ENCODE data around the gene HPS1.

The HPS1 gene

DNA sequence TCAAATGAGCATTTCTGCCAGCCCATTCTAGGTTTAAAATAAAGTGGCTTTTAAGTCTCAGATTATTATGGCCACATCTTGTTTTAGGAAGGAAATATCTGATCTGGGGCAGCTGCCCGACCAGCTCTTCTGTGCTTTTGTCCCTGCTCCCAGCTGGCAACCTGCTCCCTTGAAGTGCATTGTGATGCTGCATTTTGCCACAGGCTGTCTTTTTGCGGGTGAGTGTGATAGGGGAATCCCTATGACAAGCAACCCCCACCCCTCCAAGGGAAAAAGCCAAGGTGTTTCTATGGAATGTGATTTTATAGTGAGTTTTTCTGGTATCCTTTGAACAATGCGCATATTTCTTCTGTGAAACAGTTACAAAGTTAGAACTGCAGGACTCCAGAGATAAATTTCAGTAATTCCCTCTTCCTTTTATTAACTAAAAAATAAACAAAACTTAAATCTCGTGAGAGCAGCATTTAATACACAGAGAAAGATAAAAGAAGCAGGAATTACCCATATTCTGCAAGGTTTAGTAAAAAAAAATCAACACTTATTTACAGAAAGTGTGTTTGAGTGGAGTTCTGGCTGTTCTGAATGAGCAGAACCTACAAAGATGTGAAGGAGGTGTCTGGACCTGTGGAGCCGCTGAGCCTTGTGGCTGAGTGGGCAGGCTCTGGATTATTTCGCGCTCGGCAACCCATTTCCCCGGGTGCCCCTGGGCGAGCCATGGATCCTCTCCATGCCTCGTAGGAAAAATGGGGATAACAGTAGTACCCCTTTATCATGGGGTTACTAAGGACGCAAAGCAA lies 10.1 kb upstream of the HPS1 start:
- Mint-ChIP-seq H3K27me3 (ENCODE audit: low read depth) (peaks cover 20% of the 10 kb centered on the region), H3K9me3 (no peaks in the 10 kb centered on the region), H3K4me3 (no peak overlapping the region)

DNA sequence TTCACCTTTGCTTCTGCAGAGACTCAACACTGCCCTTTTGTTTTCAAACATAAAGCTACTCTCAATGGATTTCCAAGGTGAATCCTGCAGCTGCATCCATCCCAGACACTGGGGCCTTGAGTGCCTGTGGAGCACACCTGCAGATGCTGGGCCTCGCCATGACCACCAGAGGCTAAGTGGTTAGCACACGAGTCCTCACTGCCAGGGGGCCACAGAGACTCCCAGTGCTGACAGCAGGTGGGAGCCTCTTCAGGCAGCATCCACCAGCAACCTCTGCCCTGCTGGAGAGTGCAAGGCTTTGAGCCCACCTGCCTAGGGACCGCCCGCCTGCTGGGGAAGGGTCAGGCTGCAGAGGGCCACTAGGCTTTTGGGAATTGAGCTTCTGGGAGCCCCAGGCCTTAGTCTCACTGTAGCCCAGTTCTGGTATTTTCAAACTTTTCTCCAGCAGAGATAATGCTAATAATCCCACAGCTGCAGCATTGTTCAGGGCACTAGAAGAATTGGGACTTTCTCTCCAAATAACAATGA lies 9.4 kb upstream of the HPS1 start:
- H3K27ac Mint-ChIP-seq, result no peak overlapping the region
- peaks cover 24% of the 10 kb centered on the region for H3K27me3 Mint-ChIP-seq (ENCODE audit: low read depth)
- no peaks in the 10 kb centered on the region for H3K4me1 Mint-ChIP-seq (ENCODE audit: low read depth)
- no peaks in the 10 kb centered on the region for H3K9me3 Mint-ChIP-seq
- H3K4me3 Mint-ChIP-seq, result no peak overlapping the region
- no peaks in the 10 kb centered on the region for H3K36me3 Mint-ChIP-seq (ENCODE audit: low read depth)
- DNase-seq (ENCODE audit: low spot score), result no peak

More for the DNA sequence above, 10.1 kb upstream of the HPS1 start:
- DNase-seq (ENCODE audit: low spot score), result no peak
- no peaks in the 10 kb centered on the region for H3K4me1 Mint-ChIP-seq (ENCODE audit: low read depth)
- H3K36me3 Mint-ChIP-seq (ENCODE audit: low read depth), result no peaks in the 10 kb centered on the region
- H3K27ac Mint-ChIP-seq, result no peak overlapping the region

DNA sequence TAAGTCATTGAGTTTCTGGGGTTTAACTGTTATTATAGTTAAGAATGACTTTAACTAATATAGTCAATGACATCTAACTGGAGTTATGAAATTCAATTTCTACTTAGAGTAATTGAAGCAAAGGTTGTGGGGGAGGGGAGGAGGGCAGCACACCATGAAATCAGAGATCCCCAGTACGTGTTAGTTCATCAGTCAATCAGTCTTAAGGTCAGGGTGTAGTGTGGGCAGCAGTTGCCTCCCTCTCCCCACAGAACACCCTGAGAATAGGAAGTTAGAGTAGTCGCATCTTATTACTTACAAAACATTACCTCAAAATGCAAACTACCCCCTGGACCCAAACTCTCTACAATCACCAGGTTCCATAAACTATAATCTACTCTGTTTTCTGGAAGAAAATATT lies 7.0 kb upstream of the HPS1 start:
- no peaks in the 10 kb centered on the region for H3K9me3 Mint-ChIP-seq
- no peak for DNase-seq (ENCODE audit: low spot score)
- H3K4me1 Mint-ChIP-seq (ENCODE audit: low read depth), result no peaks in the 10 kb centered on the region
- H3K4me3 Mint-ChIP-seq, result no peak overlapping the region
- H3K27ac Mint-ChIP-seq, result no peak overlapping the region
- peaks cover 37% of the 10 kb centered on the region for H3K27me3 Mint-ChIP-seq (ENCODE audit: low read depth)
- no peaks in the 10 kb centered on the region for H3K36me3 Mint-ChIP-seq (ENCODE audit: low read depth)

DNA sequence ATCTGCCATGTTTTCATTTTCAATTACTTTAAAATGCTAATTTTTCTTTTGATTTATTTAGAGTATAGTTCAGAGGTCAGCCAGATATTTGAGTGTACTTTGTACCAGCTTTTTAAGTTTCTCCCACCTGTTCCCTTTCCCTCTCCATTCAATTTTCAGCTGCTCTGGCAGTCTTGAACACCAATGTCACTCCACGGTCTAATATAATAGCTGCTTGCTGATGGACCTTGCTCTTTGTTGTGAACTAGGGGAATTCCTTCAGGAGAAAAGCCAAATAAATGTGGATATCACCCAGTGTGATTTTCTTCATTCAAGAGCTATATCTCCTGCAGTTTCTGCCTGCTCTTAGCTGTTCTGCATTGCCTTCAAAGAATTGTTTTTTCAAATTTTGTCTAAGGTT lies 3.9 kb upstream of the HPS1 start:
- peaks cover 28% of the 10 kb centered on the region for H3K27me3 Mint-ChIP-seq (ENCODE audit: low read depth)
- H3K4me1 Mint-ChIP-seq (ENCODE audit: low read depth), result peaks cover 3% of the 10 kb centered on the region
- no peaks in the 10 kb centered on the region for H3K36me3 Mint-ChIP-seq (ENCODE audit: low read depth)
- no peak overlapping the region for H3K27ac Mint-ChIP-seq
- no peaks in the 10 kb centered on the region for H3K9me3 Mint-ChIP-seq
- DNase-seq (ENCODE audit: low spot score), result no peak
- H3K4me3 Mint-ChIP-seq, result no peak overlapping the region

DNA sequence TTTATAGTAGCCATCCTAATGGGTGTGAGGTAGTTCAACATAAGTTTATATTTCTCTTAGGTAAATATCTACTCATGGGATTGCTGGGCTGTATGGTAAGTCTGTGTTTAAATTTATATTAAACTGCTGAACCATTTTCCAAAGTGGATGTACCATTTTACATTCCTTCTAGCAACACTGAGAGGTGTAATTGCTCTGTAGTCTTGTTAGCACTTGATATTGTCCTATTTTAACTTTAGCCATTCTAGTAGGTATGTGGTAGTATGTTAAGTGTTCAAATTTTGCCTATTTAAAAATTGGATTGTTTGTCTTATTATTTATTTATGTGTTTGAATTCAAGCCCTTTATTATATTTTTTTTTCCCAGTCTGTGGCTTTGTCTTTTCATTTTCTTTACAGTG lies 2.6 kb upstream of the HPS1 start:
- Mint-ChIP-seq H3K9me3 (no peaks in the 10 kb centered on the region), H3K27ac (no peak overlapping the region), H3K4me3 (no peak overlapping the region)

DNA sequence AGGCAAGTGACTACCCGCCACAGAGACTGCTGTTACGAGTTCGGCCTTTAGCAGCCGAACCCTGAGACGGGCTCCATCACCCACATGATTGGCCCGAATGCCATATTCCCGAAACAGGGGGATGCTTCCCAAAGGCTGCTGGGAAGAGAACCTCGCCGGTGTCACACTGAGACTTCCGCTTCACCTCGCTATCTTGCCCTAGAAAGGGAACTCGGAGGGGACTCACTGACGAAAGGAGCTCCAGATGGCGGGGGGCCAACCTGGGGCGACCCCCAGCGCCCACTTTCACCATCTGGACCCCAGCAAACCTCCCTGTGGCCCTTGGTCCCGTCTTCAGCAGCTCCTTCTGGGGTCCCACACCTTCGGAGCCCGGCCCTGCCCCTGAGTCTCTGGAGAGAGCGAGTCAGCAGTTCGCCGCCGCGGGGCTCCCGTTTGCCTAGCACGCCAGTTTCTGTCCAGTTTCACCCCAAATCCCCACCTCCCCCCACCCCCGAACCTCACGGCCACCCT lies 529 bp downstream of the HPS1 start:
- Mint-ChIP-seq H3K27ac (peak overlapping the region; percentile 90), H3K4me3 (peak overlapping the region; percentile 95), H3K4me1 (ENCODE audit: low read depth) (peaks cover 23% of the 10 kb centered on the region), H3K27me3 (ENCODE audit: low read depth) (peaks cover 16% of the 10 kb centered on the region), H3K36me3 (ENCODE audit: low read depth) (peaks cover 24% of the 10 kb centered on the region), H3K9me3 (no peaks in the 10 kb centered on the region)
- DNase-seq (ENCODE audit: low spot score), result peak; percentile 19

More for the DNA sequence above, 2.6 kb upstream of the HPS1 start:
- Mint-ChIP-seq H3K36me3 (ENCODE audit: low read depth) (peaks cover 7% of the 10 kb centered on the region), H3K27me3 (ENCODE audit: low read depth) (peaks cover 28% of the 10 kb centered on the region), H3K4me1 (ENCODE audit: low read depth) (peaks cover 12% of the 10 kb centered on the region)
- no peak for DNase-seq (ENCODE audit: low spot score)

DNA sequence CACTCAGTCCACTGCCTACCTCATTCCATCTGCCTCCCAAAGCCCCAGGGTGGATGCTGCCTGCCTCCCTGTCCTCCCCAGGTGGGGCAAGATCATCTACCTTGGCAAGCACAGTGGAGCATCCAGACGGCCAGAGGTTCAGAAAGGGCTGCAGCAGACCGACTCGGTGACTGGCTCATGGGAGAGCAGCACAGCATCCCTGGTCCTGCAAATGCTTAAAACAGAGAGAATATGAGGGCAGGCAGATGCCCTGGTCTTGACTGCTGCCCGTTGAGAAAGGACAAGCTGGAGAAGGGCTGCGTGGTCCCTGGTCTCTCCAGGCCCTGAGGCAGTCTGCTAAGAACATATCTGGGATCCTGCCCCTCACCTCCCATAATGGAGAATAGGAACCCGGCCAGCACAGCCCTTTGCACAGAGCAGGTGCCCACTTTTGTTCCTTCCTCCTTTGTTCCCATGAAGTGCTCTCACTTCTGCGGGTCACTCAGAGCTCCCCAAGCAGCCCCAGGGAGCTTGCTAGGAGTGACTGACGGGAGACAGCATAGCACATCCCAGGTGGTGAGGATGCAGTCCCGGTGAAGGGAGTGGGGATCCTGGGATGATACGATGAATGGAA lies 1.4 kb downstream of the HPS1 start:
- Mint-ChIP-seq H3K4me1 (ENCODE audit: low read depth) (peaks cover 24% of the 10 kb centered on the region), H3K36me3 (ENCODE audit: low read depth) (peaks cover 30% of the 10 kb centered on the region), H3K9me3 (no peaks in the 10 kb centered on the region), H3K4me3 (peak overlapping the region; percentile 95), H3K27me3 (ENCODE audit: low read depth) (peaks cover 9% of the 10 kb centered on the region), H3K27ac (peak overlapping the region; percentile 90)
- no peak for DNase-seq (ENCODE audit: low spot score)

DNA sequence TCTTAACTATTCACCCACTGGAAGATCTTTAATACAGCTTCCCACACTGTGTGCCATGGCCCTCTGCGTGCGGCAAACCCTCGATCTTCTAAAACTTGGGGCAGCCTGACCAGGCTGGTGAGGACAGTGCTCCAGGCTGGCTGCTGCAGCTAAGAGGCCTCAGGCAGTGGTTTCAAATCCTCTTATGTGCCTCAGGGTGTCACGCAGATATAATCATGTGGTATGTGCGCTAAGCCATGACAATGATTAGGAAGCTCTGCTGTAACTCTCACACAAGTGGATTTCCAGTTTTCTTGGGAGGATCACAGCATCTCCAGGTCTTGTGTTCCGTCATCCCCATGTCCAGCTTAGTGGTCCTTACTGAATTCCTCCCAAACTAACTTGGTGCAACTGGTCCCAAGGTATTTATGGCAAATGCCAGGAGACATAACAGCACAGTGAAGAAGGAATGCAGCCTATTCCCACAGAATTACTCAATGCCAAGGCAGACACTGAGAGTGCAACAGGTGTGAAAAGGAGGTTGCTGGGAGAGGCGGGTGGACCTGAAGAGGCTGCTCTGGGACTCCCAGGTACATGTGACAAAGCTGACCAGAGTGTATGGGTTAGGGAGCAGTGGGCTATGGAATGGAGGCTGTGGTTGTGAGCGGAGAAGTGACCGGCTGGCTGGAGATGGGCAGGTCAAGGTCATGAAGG lies 2.3 kb downstream of the HPS1 start:
- peaks cover 38% of the 10 kb centered on the region for H3K36me3 Mint-ChIP-seq (ENCODE audit: low read depth)
- H3K4me3 Mint-ChIP-seq, result peak overlapping the region; percentile 95
- H3K27me3 Mint-ChIP-seq (ENCODE audit: low read depth), result peaks cover 4% of the 10 kb centered on the region
- peaks cover 25% of the 10 kb centered on the region for H3K4me1 Mint-ChIP-seq (ENCODE audit: low read depth)
- no peak for DNase-seq (ENCODE audit: low spot score)
- H3K27ac Mint-ChIP-seq, result peak overlapping the region; percentile 9
- H3K9me3 Mint-ChIP-seq, result peaks cover 3% of the 10 kb centered on the region

DNA sequence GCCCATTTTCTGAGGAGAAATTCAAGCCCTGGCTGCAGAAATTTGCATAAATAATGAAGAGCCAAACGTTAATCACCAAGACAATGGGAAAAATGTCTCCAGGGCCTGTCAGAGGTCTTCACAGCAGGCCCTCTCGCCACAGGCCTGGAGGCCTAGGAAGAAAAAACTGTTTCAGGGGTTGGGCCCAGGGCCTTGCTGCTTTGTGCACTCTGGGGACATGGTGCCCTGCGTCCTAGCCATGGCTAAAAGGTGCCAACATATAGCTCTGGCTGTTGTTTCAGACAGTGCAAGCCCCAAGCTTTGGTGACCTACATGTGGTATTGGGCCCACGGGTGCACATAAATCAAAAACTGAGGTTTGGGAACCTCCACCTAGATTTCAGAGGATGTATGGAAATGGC lies 8.0 kb downstream of the HPS1 start:
- peaks cover 73% of the 10 kb centered on the region for H3K36me3 Mint-ChIP-seq (ENCODE audit: low read depth)
- H3K27ac Mint-ChIP-seq, result no peak overlapping the region
- no peak for DNase-seq (ENCODE audit: low spot score)
- H3K4me1 Mint-ChIP-seq (ENCODE audit: low read depth), result peaks cover 10% of the 10 kb centered on the region
- H3K4me3 Mint-ChIP-seq, result no peak overlapping the region
- H3K9me3 Mint-ChIP-seq, result peaks cover 3% of the 10 kb centered on the region
- no peaks in the 10 kb centered on the region for H3K27me3 Mint-ChIP-seq (ENCODE audit: low read depth)

DNA sequence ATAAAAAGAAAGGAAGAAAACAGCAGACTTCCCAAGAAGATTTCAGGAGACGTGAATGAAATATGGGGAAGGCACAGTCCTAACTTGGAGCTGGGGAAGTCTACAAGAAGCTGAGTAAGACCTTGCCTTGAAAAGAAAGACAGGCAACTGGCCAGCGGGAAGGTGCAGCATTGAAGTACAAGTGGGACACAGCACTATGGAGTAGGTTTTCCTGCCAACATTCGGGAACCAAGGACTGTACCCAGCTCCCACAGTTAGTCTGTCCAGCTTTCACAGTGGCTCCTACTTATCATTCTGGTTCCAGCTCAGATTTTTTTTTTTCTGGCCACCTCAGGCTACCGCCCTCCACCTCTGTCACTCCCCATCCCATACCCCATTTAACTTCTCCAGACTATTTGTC lies 10.0 kb downstream of the HPS1 start:
- Mint-ChIP-seq H3K4me1 (ENCODE audit: low read depth) (peaks cover 3% of the 10 kb centered on the region), H3K27ac (no peak overlapping the region), H3K27me3 (ENCODE audit: low read depth) (no peaks in the 10 kb centered on the region), H3K36me3 (ENCODE audit: low read depth) (peaks cover 75% of the 10 kb centered on the region), H3K9me3 (peaks cover 12% of the 10 kb centered on the region), H3K4me3 (no peak overlapping the region)
- DNase-seq (ENCODE audit: low spot score), result no peak

DNA sequence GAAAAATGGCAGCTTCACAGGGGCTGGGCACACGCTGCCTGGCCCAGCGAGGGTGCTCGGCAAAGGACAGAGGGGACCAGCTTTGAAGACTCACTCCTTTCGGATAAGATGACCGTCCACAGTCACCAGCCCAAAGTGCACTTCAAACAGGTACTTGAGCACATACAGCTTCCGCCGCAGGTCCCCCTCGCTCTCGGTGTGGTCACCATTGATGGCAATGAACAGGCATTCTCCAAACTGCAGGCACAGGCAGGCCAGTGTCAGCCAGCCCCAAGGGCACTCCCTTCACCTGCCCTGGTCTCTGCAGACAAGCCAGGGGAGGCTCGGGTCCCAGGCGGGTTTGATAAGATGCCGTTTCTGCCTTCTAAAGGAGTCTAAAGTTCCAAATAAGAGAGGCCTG lies 11.6 kb downstream of the HPS1 start:
- H3K27ac Mint-ChIP-seq, result no peak overlapping the region
- peaks cover 13% of the 10 kb centered on the region for H3K9me3 Mint-ChIP-seq
- H3K4me3 Mint-ChIP-seq, result no peak overlapping the region
- no peak for DNase-seq (ENCODE audit: low spot score)
- H3K27me3 Mint-ChIP-seq (ENCODE audit: low read depth), result no peaks in the 10 kb centered on the region
- peaks cover 76% of the 10 kb centered on the region for H3K36me3 Mint-ChIP-seq (ENCODE audit: low read depth)
- peaks cover 2% of the 10 kb centered on the region for H3K4me1 Mint-ChIP-seq (ENCODE audit: low read depth)

DNA sequence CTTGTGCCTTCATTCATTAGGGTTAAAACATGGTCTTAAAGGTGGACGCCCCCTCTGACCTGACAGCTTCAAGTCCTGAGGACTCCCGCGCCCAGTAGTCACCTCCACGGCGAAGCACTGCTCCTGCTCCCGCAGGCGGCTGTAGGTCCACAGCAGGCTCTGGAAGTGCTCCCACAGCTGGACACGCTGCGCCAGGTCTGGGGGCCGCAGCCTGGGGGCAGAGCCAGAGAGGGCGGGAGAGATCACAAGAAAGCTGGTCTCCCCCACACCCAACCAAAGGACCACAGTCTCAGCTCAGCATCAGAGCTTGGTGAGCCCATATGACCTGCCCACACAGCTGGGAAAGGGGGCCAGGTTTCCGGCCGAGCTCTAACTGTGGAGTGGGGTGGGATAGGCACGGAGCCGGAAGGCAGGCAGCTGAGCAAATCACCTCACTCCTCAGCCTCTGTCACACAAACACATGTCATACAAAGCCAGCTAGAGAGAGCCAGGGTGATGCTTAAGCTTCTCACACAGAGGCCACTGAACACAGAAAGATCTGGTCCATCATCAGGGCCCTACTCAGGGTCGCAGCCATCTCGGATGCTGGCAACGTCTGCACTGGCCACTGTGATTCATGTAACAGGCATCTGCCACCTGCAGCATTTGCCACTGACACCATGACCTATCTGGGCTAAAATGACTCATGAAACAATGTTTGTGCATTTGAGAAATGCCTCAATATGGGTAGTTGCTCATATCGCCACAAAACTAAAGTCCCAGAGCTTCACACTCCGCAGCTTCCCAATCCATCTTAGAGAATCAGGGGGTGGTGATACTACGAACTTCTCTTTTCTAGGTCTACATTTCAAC lies 12.6 kb downstream of the HPS1 start:
- H3K36me3 Mint-ChIP-seq (ENCODE audit: low read depth), result peaks cover 66% of the 10 kb centered on the region
- no peak overlapping the region for H3K4me3 Mint-ChIP-seq
- no peak overlapping the region for H3K27ac Mint-ChIP-seq
- no peaks in the 10 kb centered on the region for H3K4me1 Mint-ChIP-seq (ENCODE audit: low read depth)
- no peaks in the 10 kb centered on the region for H3K27me3 Mint-ChIP-seq (ENCODE audit: low read depth)
- no peak for DNase-seq (ENCODE audit: low spot score)
- H3K9me3 Mint-ChIP-seq, result peaks cover 10% of the 10 kb centered on the region

DNA sequence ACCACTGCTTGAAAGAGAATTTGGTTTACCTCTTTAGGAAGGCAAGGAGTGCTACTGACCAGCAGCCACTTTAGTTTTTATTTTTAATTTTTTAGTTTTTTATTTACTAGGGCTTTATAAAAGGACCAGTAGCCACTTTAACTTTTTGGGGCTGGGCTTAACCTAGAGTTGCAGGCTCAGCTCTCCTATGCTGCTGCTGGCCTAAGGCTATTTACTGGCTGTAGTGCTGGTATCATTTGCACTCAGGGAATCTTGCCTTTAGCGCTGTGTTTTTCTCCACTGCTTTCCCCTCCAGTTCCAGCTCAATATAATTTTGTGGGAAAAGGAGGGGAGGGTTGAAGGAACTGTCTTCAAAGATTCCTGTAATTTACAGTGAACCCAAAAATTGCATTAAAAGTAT lies 13.4 kb downstream of the HPS1 start:
- peaks cover 10% of the 10 kb centered on the region for H3K9me3 Mint-ChIP-seq
- H3K4me1 Mint-ChIP-seq (ENCODE audit: low read depth), result no peaks in the 10 kb centered on the region
- no peak for DNase-seq (ENCODE audit: low spot score)
- no peak overlapping the region for H3K4me3 Mint-ChIP-seq
- H3K36me3 Mint-ChIP-seq (ENCODE audit: low read depth), result peaks cover 62% of the 10 kb centered on the region
- no peaks in the 10 kb centered on the region for H3K27me3 Mint-ChIP-seq (ENCODE audit: low read depth)
- H3K27ac Mint-ChIP-seq, result no peak overlapping the region

Data from T-helper 2 cell treated with Interferon-gamma antibody and Interleukin-4, amounts not matched to agents 5 μg/mL and 100 μg/mL, for 36 hours (primary cell).